Measurements from ENCODE around the gene PAK1IP1. TPM values are rescaled to one million over a fixed set of nuclear protein-coding genes. Genes with fewer than 3 reads are reported as not detected.
"Not testable (repeated sequence)": the region's sequence is repeated elsewhere in the genome, so short reads cannot be mapped to it uniquely, and the experiment has no call there.

PAK1IP1 gene
- total and polyA plus RNA-seq, 7 experiments from 2014 or later: 5.2 to 22.0 (median 8.7) TPM

DNA sequence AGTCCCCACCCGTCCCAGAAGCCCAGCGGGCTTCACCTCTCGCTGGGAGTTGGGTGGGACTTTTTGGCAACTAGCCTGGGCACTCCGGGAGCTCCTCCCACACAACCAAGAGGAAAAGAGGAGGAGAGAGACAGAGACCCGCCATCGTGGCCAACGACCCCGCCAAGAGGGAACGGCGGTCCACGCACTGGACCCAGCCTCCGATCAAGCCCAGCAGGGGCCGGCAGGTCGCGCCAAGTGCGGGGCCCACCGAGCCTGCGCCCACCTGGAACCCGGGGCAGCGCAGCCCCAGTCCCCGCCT, 25.1 kb downstream of the PAK1IP1 start:
- Histone ChIP-seq H3K4me1 (ENCODE audit: control insufficient read depth in 2 of 2, insufficient read depth in 2 of 2, low read length in 2 of 2) (peaks cover 10 to 14% of the 10 kb centered on the region in 2 donors), H3K27me3 (ENCODE audit: control insufficient read depth in 2 of 2, insufficient read depth in 2 of 2, low read length in 2 of 2) (no peaks in the 10 kb centered on the region), H3K36me3 (ENCODE audit: control insufficient read depth in 2 of 3, insufficient read depth in 3 of 3, low read length in 3 of 3) (no peaks in the 10 kb centered on the region), H3K9me3 (ENCODE audit: control insufficient read depth in 2 of 3, low read length in 3 of 3) (peaks cover 0 to 3% (median 0%) of the 10 kb centered on the region in 3 experiments), H3K4me3 (ENCODE audit: low read length) (peak overlapping the region; percentile 61), H3K27ac (ENCODE audit: low read depth, low read length) (peak overlapping the region; percentile 73)
- peak overlapping the region; percentile 38 to 97 (median 78) for H3K27ac Mint-ChIP-seq
- peaks cover 0 to 19% (median 0%) of the 10 kb centered on the region in 5 donors for H3K36me3 Mint-ChIP-seq
- ChIA-PET POLR2A (interaction anchor here (1.1 to 6.4 kb wide), 4 partner anchors 10 to 191 kb away, joined by 3 to 72 read pairs (median 28); partner anchors contain the start of genes C6orf52, PAK1IP1 and TMEM14B), CTCF (interaction anchor here (1.1 kb wide), 1 partner anchor 9 kb away, joined by 3 read pairs; no protein-coding TSS in a partner anchor)
- H3K4me3 Mint-ChIP-seq: peak overlapping the region; percentile 77 to 96 (median 90)
- H3K9me3 Mint-ChIP-seq: peaks cover 0 to 11% (median 0%) of the 10 kb centered on the region in 11 donors
- intact Hi-C loops (cut with micrococcal nuclease): loop anchor here (1.0 to 10.0 kb wide), 2 partner anchors 192 to 315 kb away; no protein-coding TSS in a partner anchor
- ATAC-seq (no peak), DNase-seq (peak in 1 of 9 donors; percentile 12)
- peaks cover 13 to 56% (median 41%) of the 10 kb centered on the region in 7 donors for H3K4me1 Mint-ChIP-seq
- no peaks in the 10 kb centered on the region for H3K27me3 Mint-ChIP-seq

DNA sequence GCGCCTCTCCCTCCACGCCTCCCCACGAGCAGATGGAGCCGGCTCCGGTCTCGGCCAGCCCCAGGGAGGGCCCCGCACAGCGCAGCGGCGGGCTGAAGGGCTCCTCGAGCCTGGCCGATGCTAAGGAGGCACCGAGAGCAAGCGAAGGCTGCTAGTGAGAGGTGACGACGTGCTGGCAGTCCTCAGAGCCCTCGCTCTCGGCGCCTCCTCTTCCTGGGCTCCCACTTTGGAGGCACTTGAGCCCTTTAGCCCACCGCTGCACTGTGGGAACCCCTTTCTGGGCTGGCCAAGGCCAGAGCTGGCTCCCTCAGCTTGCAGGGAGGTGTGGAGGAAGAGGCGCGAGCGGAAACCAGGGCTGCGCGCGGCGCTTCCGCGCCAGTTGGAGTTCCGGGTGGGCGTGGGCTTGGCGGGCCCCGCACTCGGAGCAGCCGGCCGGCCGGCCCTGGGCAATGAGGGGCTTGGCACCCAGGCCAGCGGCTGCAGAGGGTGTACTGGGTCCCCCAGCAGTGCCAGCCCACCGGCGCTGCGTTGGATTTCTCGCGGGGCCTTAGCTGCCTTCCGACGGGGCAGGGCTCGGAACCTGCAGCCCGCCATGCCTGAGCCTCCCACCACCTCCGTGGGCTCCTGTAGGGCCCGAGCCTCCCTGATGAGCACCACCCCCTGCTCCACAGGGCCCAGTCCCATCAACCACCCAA, 25.6 kb downstream of the PAK1IP1 start:
- H3K4me3 ChIP-seq (ENCODE audit: low read length): peak overlapping the region; percentile 61
- H3K27ac Mint-ChIP-seq: peak overlapping the region in 8 of 9 donors; percentile 87 to 97 (median 94)
- POLR2A ChIA-PET: interaction anchor here (0.6 to 6.4 kb wide), 8 partner anchors 10 to 191 kb away, joined by 3 to 72 read pairs (median 4); partner anchors contain the start of genes C6orf52, PAK1IP1 and TMEM14B
- H3K4me3 Mint-ChIP-seq: peak overlapping the region; percentile 91 to 98 (median 96)
- H3K27me3 ChIP-seq (ENCODE audit: control insufficient read depth in 2 of 2, insufficient read depth in 2 of 2, low read length in 2 of 2): no peaks in the 10 kb centered on the region
- peaks cover 10 to 14% of the 10 kb centered on the region in 2 donors for H3K4me1 ChIP-seq (ENCODE audit: control insufficient read depth in 2 of 2, insufficient read depth in 2 of 2, low read length in 2 of 2)
- no peaks in the 10 kb centered on the region for H3K27me3 Mint-ChIP-seq
- DNase-seq (peak; percentile 39 to 69 (median 64)), ATAC-seq (peak; percentile 58)
- H3K27ac ChIP-seq (ENCODE audit: low read depth, low read length): peak overlapping the region; percentile 73
- intact Hi-C loops (cut with micrococcal nuclease): loop anchor here in 1 of 2 donors (10.0 kb wide), 1 partner anchor 316 kb away; no protein-coding TSS in a partner anchor
- H3K9me3 Mint-ChIP-seq: peaks cover 0 to 11% (median 0%) of the 10 kb centered on the region in 11 donors
- peaks cover 0 to 3% (median 0%) of the 10 kb centered on the region in 3 experiments for H3K9me3 ChIP-seq (ENCODE audit: control insufficient read depth in 2 of 3, low read length in 3 of 3)
- CTCF ChIA-PET: interaction anchor here (0.6 to 1.1 kb wide), 2 partner anchors 8 to 10 kb away, joined by 3 read pairs; no protein-coding TSS in a partner anchor
- no peaks in the 10 kb centered on the region for H3K36me3 ChIP-seq (ENCODE audit: control insufficient read depth in 2 of 3, insufficient read depth in 3 of 3, low read length in 3 of 3)
- peaks cover 17 to 61% (median 45%) of the 10 kb centered on the region in 7 donors for H3K4me1 Mint-ChIP-seq
- H3K36me3 Mint-ChIP-seq: peaks cover 0 to 19% (median 0%) of the 10 kb centered on the region in 5 donors

DNA sequence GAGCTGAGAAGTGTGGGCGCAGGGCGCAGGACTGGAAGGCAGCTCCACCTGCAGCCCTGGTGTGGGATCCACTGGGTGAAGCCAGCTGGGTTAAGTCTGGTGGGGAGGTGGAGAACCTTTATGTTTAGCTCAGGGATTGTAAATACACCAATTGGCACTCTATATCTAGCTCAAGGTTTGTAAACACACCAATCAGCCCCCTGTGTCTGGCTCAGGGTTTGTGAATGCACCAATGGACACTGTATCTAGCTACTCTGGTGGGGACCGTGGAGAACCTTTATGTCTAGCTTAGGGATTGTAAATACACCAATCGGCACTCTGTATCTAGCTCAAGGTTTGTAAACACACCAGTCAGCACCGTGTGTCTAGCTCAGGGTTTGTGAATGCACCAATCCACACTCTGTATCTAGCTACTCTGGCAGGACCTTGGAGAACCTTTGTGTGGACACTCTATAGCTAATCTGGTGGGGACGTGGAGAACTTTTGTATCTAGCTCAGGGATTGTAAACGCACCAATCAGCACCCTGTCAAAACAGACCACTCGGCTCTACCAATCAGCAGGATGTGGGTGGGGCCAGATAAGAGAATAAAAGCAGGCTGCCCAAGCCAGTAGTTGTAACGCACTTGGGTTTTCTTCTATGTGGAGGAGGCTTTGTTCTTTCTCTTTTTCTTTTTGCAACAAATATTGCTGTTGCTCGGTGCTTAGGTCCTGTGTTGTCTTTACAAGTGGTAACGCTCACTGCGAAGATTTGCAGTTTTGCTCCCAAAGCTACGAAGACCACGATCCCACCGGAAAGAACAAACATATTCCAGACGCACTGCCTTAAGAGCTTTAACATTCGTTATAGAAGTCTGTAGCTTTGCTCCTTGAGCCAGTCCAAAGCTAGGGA, 26.4 kb downstream of the PAK1IP1 start:
- H3K27me3 ChIP-seq (ENCODE audit: control insufficient read depth in 2 of 2, insufficient read depth in 2 of 2, low read length in 2 of 2); H3K36me3 ChIP-seq (ENCODE audit: control insufficient read depth in 2 of 3, insufficient read depth in 3 of 3, low read length in 3 of 3); H3K9me3 ChIP-seq (ENCODE audit: control insufficient read depth in 2 of 3, low read length in 3 of 3); H3K27me3 Mint-ChIP-seq; ATAC-seq: not testable (repeated sequence)
- POLR2A ChIA-PET: interaction anchor here (0.6 to 6.4 kb wide), 11 partner anchors 10 to 193 kb away, joined by 3 to 72 read pairs (median 4); partner anchors contain the start of genes C6orf52, PAK1IP1 and TMEM14B
- H3K27ac ChIP-seq (ENCODE audit: low read depth, low read length): peak overlapping the region; percentile 73
- Mint-ChIP-seq H3K4me1 (peaks cover 23 to 65% (median 49%) of the 10 kb centered on the region in 7 donors), H3K4me3 (peak overlapping the region; percentile 91 to 98 (median 96)), H3K9me3 (peaks cover 0 to 11% (median 0%) of the 10 kb centered on the region in 11 donors), H3K36me3 (peaks cover 0 to 22% (median 0%) of the 10 kb centered on the region in 5 donors), H3K27ac (peak overlapping the region; percentile 89 to 97 (median 94))
- H3K4me3 ChIP-seq (ENCODE audit: low read length): peak overlapping the region; percentile 61
- CTCF ChIA-PET: interaction anchor here (0.6 kb wide), 1 partner anchor 11 kb away, joined by 3 read pairs; no protein-coding TSS in a partner anchor
- DNase-seq: peak in 4 of 9 donors; percentile 31 to 40 (median 38)
- peaks cover 11 to 14% of the 10 kb centered on the region in 2 donors for H3K4me1 ChIP-seq (ENCODE audit: control insufficient read depth in 2 of 2, insufficient read depth in 2 of 2, low read length in 2 of 2)
- intact Hi-C loops (cut with micrococcal nuclease): loop anchor here in 1 of 2 donors (10.0 kb wide), 1 partner anchor 316 kb away; no protein-coding TSS in a partner anchor

DNA sequence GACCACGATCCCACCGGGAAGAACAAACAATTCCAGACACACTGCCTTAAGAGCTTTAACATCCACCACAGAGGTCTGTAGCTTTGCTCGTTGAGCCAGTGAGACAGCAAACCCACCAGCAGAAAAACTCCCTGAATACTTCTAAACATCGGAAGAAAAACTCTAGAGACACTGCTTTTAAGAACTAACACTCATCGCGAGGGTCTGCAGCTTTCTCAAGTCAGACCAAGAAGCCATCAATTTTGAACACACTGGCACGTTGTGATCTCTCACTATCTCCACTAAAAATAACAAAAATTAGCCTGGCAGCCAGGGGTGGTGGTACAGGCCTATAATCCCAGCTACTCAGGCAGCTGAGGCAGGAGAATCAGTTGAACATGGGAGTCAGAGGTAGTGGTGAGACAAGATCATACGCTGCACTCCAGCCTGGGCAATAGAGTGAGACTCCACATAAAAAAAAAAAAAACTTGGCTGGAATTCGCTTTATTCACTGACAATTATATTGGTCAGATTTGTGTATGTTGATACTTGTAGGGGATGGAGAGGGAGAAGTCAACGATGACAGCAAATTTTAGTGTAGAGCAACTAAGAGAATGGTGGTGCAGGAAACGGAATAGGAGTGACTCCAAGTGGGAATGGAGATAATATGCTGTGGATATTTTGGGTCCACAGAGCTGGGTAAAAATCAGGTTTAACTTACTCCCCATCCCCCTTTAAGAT, 27.2 kb downstream of the PAK1IP1 start:
- DNase-seq: peak in 1 of 9 donors; percentile 8
- Histone ChIP-seq H3K36me3 (ENCODE audit: control insufficient read depth in 2 of 3, insufficient read depth in 3 of 3, low read length in 3 of 3) (peaks cover 0 to 9% (median 0%) of the 10 kb centered on the region in 3 experiments), H3K27me3 (ENCODE audit: control insufficient read depth in 2 of 2, insufficient read depth in 2 of 2, low read length in 2 of 2) (no peaks in the 10 kb centered on the region), H3K4me3 (ENCODE audit: low read length) (peak overlapping the region; percentile 82), H3K4me1 (ENCODE audit: control insufficient read depth in 2 of 2, insufficient read depth in 2 of 2, low read length in 2 of 2) (peaks cover 14 to 15% of the 10 kb centered on the region in 2 donors), H3K9me3 (ENCODE audit: control insufficient read depth in 2 of 3, low read length in 3 of 3) (peaks cover 0 to 3% (median 0%) of the 10 kb centered on the region in 3 experiments), H3K27ac (ENCODE audit: low read depth, low read length) (peak overlapping the region; percentile 76)
- peaks cover 24 to 61% (median 50%) of the 10 kb centered on the region in 7 donors for H3K4me1 Mint-ChIP-seq
- peak overlapping the region; percentile 89 to 97 (median 94) for H3K27ac Mint-ChIP-seq
- ChIA-PET CTCF (no interaction called here), POLR2A (interaction anchor here (0.7 to 6.4 kb wide), 8 partner anchors 10 to 193 kb away, joined by 3 to 72 read pairs (median 4); partner anchors contain the start of genes C6orf52, PAK1IP1 and TMEM14B)
- H3K27me3 Mint-ChIP-seq: no peaks in the 10 kb centered on the region
- peak overlapping the region; percentile 91 to 98 (median 96) for H3K4me3 Mint-ChIP-seq
- intact Hi-C loops (cut with micrococcal nuclease): loop anchor here (1.0 to 10.0 kb wide), 3 partner anchors 67 to 318 kb away; no protein-coding TSS in a partner anchor
- peaks cover 0 to 20% (median 4%) of the 10 kb centered on the region in 5 donors for H3K36me3 Mint-ChIP-seq
- no peak for ATAC-seq
- H3K9me3 Mint-ChIP-seq: peaks cover 0 to 11% (median 0%) of the 10 kb centered on the region in 11 donors

- H3K36me3 ChIP-seq (ENCODE audit: control insufficient read depth in 2 of 3, insufficient read depth in 3 of 3, low read length in 3 of 3): peaks cover 0 to 9% (median 0%) of the 10 kb centered on the region in 3 experiments
- CTCF ChIA-PET: interaction anchor here (0.8 kb wide), 1 partner anchor 37 kb away, joined by 3 read pairs; no protein-coding TSS in a partner anchor
- peaks cover 24 to 59% (median 53%) of the 10 kb centered on the region in 7 donors for H3K4me1 Mint-ChIP-seq
- DNase-seq (peak in 2 of 9 donors; percentile 3 to 15), ATAC-seq (no peak)
- peaks cover 0 to 3% (median 0%) of the 10 kb centered on the region in 3 experiments for H3K9me3 ChIP-seq (ENCODE audit: control insufficient read depth in 2 of 3, low read length in 3 of 3)
- H3K27me3 Mint-ChIP-seq: no peaks in the 10 kb centered on the region
- peak overlapping the region; percentile 82 for H3K4me3 ChIP-seq (ENCODE audit: low read length)
- peak overlapping the region; percentile 91 to 98 (median 96) for H3K4me3 Mint-ChIP-seq
- H3K4me1 ChIP-seq (ENCODE audit: control insufficient read depth in 2 of 2, insufficient read depth in 2 of 2, low read length in 2 of 2): peaks cover 14 to 15% of the 10 kb centered on the region in 2 donors
- H3K27ac ChIP-seq (ENCODE audit: low read depth, low read length): peak overlapping the region; percentile 76
- no peaks in the 10 kb centered on the region for H3K27me3 ChIP-seq (ENCODE audit: control insufficient read depth in 2 of 2, insufficient read depth in 2 of 2, low read length in 2 of 2)
- peaks cover 0 to 21% (median 5%) of the 10 kb centered on the region in 5 donors for H3K36me3 Mint-ChIP-seq
- POLR2A ChIA-PET: interaction anchor here (0.8 to 6.4 kb wide), 4 partner anchors 10 to 27 kb away, joined by 3 to 72 read pairs (median 24); partner anchors contain the start of genes C6orf52, PAK1IP1 and TMEM14B
- intact Hi-C loops (cut with micrococcal nuclease): loop anchor here (1.0 to 10.0 kb wide), 3 partner anchors 68 to 318 kb away; no protein-coding TSS in a partner anchor
- H3K27ac Mint-ChIP-seq: peak overlapping the region; percentile 89 to 97 (median 94)
- peaks cover 0 to 11% (median 0%) of the 10 kb centered on the region in 11 donors for H3K9me3 Mint-ChIP-seq
These were observed 27.7 kb downstream of the PAK1IP1 start for GRCh38 chr6:10722570-10722819.
